Measurements from ENCODE around the gene TRPM2. TPM values are rescaled to one million over a fixed set of nuclear protein-coding genes. Genes with fewer than 3 reads are reported as not detected.
A peak's percentile ranks its signal among the peaks of the same experiment; 100 is the strongest.

Gene TRPM2
- total RNA-seq, 1 experiment from 2014 or later = 11.0 TPM

GRCh38 chr21:44366586-44367211 is 13.3 kb downstream of the TRPM2 start:
- Mint-ChIP-seq H3K36me3 (ENCODE audit: insufficient read depth, unreplicated experiment) (no peaks in the 10 kb centered on the region), H3K27ac (ENCODE audit: low read depth, unreplicated experiment) (no peak overlapping the region), H3K4me1 (ENCODE audit: insufficient read depth, unreplicated experiment) (no peaks in the 10 kb centered on the region), H3K9me3 (ENCODE audit: unreplicated experiment) (no peaks in the 10 kb centered on the region), H3K27me3 (ENCODE audit: insufficient read depth, unreplicated experiment) (no peaks in the 10 kb centered on the region), H3K4me3 (ENCODE audit: unreplicated experiment) (no peak overlapping the region)
- no peak for TF ChIP-seq CTCF (IDR thresholded peaks at IDR 0.05; ENCODE audit: unreplicated experiment)
- intact Hi-C loops (cut with micrococcal nuclease) = no loop called here
- CTCF ChIA-PET = no interaction called here
- POLR2A ChIA-PET = interaction anchor here (0.6 kb wide), 1 partner anchor 27 kb away, joined by 3 read pairs; no protein-coding TSS in a partner anchor
- BruUV-seq (replicated peaks) = no TSS peak
- no peak for DNase-seq (ENCODE audit: unreplicated experiment)

GRCh38 chr21:44368711-44369446 is 15.5 kb downstream of the TRPM2 start:
- Mint-ChIP-seq H3K9me3 (ENCODE audit: unreplicated experiment) (no peaks in the 10 kb centered on the region), H3K27ac (ENCODE audit: low read depth, unreplicated experiment) (no peak overlapping the region), H3K4me1 (ENCODE audit: insufficient read depth, unreplicated experiment) (no peaks in the 10 kb centered on the region), H3K4me3 (ENCODE audit: unreplicated experiment) (no peak overlapping the region), H3K36me3 (ENCODE audit: insufficient read depth, unreplicated experiment) (no peaks in the 10 kb centered on the region), H3K27me3 (ENCODE audit: insufficient read depth, unreplicated experiment) (no peaks in the 10 kb centered on the region)
- TF ChIP-seq CTCF (IDR thresholded peaks at IDR 0.05; ENCODE audit: unreplicated experiment) = no peak
- ChIA-PET CTCF (no interaction called here), POLR2A (no interaction called here)
- DNase-seq (ENCODE audit: unreplicated experiment) = no peak
- BruUV-seq (replicated peaks) = no TSS peak
- intact Hi-C loops (cut with micrococcal nuclease) = no loop called here

- Mint-ChIP-seq H3K27ac (ENCODE audit: low read depth, unreplicated experiment) (no peak overlapping the region), H3K9me3 (ENCODE audit: unreplicated experiment) (no peaks in the 10 kb centered on the region), H3K4me3 (ENCODE audit: unreplicated experiment) (no peak overlapping the region), H3K27me3 (ENCODE audit: insufficient read depth, unreplicated experiment) (peaks cover 3% of the 10 kb centered on the region), H3K36me3 (ENCODE audit: insufficient read depth, unreplicated experiment) (no peaks in the 10 kb centered on the region), H3K4me1 (ENCODE audit: insufficient read depth, unreplicated experiment) (no peaks in the 10 kb centered on the region)
- CTCF ChIA-PET = no interaction called here
- peak; percentile 58 for DNase-seq (ENCODE audit: unreplicated experiment)
- TF ChIP-seq CTCF (IDR thresholded peaks at IDR 0.05; ENCODE audit: unreplicated experiment) = no peak
- POLR2A ChIA-PET = no interaction called here
- no TSS peak for BruUV-seq (replicated peaks)
- intact Hi-C loops (cut with micrococcal nuclease) = no loop called here
Measured at GRCh38 chr21:44370027-44370735, 16.8 kb downstream of the TRPM2 start.

- no peak overlapping the region for H3K4me3 Mint-ChIP-seq (ENCODE audit: unreplicated experiment)
- no peak for TF ChIP-seq CTCF (IDR thresholded peaks at IDR 0.05; ENCODE audit: unreplicated experiment)
- CTCF ChIA-PET = no interaction called here
- POLR2A ChIA-PET = no interaction called here
- intact Hi-C loops (cut with micrococcal nuclease) = no loop called here
- BruUV-seq (replicated peaks) = no TSS peak
- H3K9me3 Mint-ChIP-seq (ENCODE audit: unreplicated experiment) = no peaks in the 10 kb centered on the region
- no peak for DNase-seq (ENCODE audit: unreplicated experiment)
- H3K36me3 Mint-ChIP-seq (ENCODE audit: insufficient read depth, unreplicated experiment) = no peaks in the 10 kb centered on the region
- H3K27ac Mint-ChIP-seq (ENCODE audit: low read depth, unreplicated experiment) = no peak overlapping the region
- H3K4me1 Mint-ChIP-seq (ENCODE audit: insufficient read depth, unreplicated experiment) = no peaks in the 10 kb centered on the region
- peaks cover 10% of the 10 kb centered on the region for H3K27me3 Mint-ChIP-seq (ENCODE audit: insufficient read depth, unreplicated experiment)
Measured at GRCh38 chr21:44370786-44371410, 17.5 kb downstream of the TRPM2 start.

All from MCF 10A (cell line).